DND-41 (cell line): ENCODE measurements around the gene RPL5.

Experiments
- CTCF ChIP-seq: IDR thresholded peaks from 2 replicates; pipeline ENCODE4 v1.5.1; 2012; ENCODE audit warnings: borderline replicate concordance, low read length, moderate library complexity, mild to moderate bottlenecking; ENCODE audit not compliant: poor library complexity, severe bottlenecking; ENCODE audit errors: extremely low read depth
- EZH2 ChIP-seq: IDR thresholded peaks from 3 replicates; pipeline ENCODE4 v1.6.1; 2012; ENCODE audit warnings: borderline replicate concordance, low read depth, mild to moderate bottlenecking, moderate library complexity, low read length, inconsistent platforms; ENCODE audit not compliant: severe bottlenecking

GRCh38 chr1:92857817-92858216 is 26.0 kb downstream of the RPL5 start:
- no peak for TF ChIP-seq CTCF
- no peak for TF ChIP-seq EZH2
